CD14-positive monocyte (primary cell): Measurements from ENCODE around the gene DNAJC30. TPM values are rescaled to one million over a fixed set of nuclear protein-coding genes. Genes with fewer than 3 reads are reported as not detected.
A peak's percentile ranks its signal among the peaks of the same experiment; 100 is the strongest.
"Not testable (repeated sequence)": the region's sequence is repeated elsewhere in the genome, so short reads cannot be mapped to it uniquely, and the experiment has no call there.

Experiments used
- DNase-seq, 3 donors: peaks; one replicate each; pipeline ENCODE4 v3.0.0-alpha.2; 2011 to 2022
- H2AFZ ChIP-seq: 2 replicates; pipeline ENCODE4 v1.6.0; 2012; ENCODE audit warnings: mild to moderate bottlenecking, low read depth, low read length, inconsistent platforms; ENCODE audit not compliant: insufficient read depth, poor library complexity, severe bottlenecking
- H3K27ac ChIP-seq, 2 donors: 1 replicate in 1 of 2; 2 replicates in 1 of 2; pipeline ENCODE4 v1.5.1; 2012 to 2013; ENCODE audit warnings: low read length in 2 of 2, control low read depth in 1 of 2, inconsistent platforms in 1 of 2, low read depth in 1 of 2, mild to moderate bottlenecking in 1 of 2
- H3K27me3 ChIP-seq, 2 donors: one replicate each; pipeline versions ENCODE4 v1.6.0 to v1.6.1; 2011 to 2013; ENCODE audit warnings: low read length in 2 of 2; ENCODE audit not compliant: control insufficient read depth in 2 of 2, insufficient read depth in 2 of 2
- H3K36me3 ChIP-seq, 2 donors: replicated peaks in 1 of 2; 1 replicate in 1 of 2; 2 replicates in 1 of 2; pipeline versions ENCODE4 v1.5.1 to v1.6.1; 2012 to 2013; ENCODE audit warnings: low read length in 2 of 2, control low read depth in 1 of 2, inconsistent platforms in 1 of 2, mild to moderate bottlenecking in 1 of 2; ENCODE audit not compliant: insufficient read depth in 2 of 2, control insufficient read depth in 1 of 2
- H3K4me1 ChIP-seq, 2 donors: 1 replicate in 1 of 2; 2 replicates in 1 of 2; pipeline versions ENCODE4 v1.5.1 to v1.6.1; 2012 to 2013; ENCODE audit warnings: low read length in 2 of 2, control low read depth in 1 of 2, inconsistent platforms in 1 of 2, mild to moderate bottlenecking in 1 of 2, moderate library complexity in 1 of 2; ENCODE audit not compliant: insufficient read depth in 2 of 2, control insufficient read depth in 1 of 2
- H3K4me2 ChIP-seq: replicated peaks from 2 replicates; pipeline ENCODE3; 2012; ENCODE audit warnings: low read length, moderate library complexity, mild to moderate bottlenecking; ENCODE audit not compliant: poor library complexity, severe bottlenecking; ENCODE audit errors: extremely low read depth
- H3K4me3 ChIP-seq, 3 experiments: fragments of 200-600 bp in 1 of 3; sonication (generic) in 1 of 3; replicated peaks in 1 of 3; 1 replicate in 2 of 3; 2 replicates in 1 of 3; pipeline ENCODE4 v1.5.1; 2011 to 2013; ENCODE audit warnings: low read length in 3 of 3, mild to moderate bottlenecking in 3 of 3, control low read depth in 2 of 3, low read depth in 2 of 3, inconsistent platforms in 1 of 3, moderate library complexity in 1 of 3
- H3K79me2 ChIP-seq: 2 replicates; pipeline ENCODE4 v1.6.0; 2012; ENCODE audit warnings: mild to moderate bottlenecking, control low read depth, inconsistent platforms, low read length, moderate library complexity; ENCODE audit not compliant: insufficient read depth
- H3K9ac ChIP-seq: 2 replicates; pipeline ENCODE4 v1.6.0; 2017; ENCODE audit warnings: low read length, mild to moderate bottlenecking; ENCODE audit not compliant: insufficient read depth, poor library complexity, severe bottlenecking
- H3K9me3 ChIP-seq, 2 donors: replicated peaks in 1 of 2; 1 replicate in 1 of 2; 2 replicates in 1 of 2; pipeline versions ENCODE4 v1.5.1 to v1.6.1; 2012 to 2013; ENCODE audit warnings: low read length in 2 of 2, control low read depth in 1 of 2; ENCODE audit not compliant: control insufficient read depth in 1 of 2, insufficient read depth in 1 of 2
- H4K20me1 ChIP-seq: 2 replicates; pipeline ENCODE4 v1.6.0; 2012; ENCODE audit warnings: mild to moderate bottlenecking, low read length, control low read depth, moderate library complexity; ENCODE audit not compliant: insufficient read depth
- H3K27ac Mint-ChIP-seq, 7 donors: one replicate each; pipeline ENCODE4 v1.8.0; 2020; ENCODE audit warnings: mild to moderate bottlenecking in 7 of 7, mixed read lengths in 7 of 7, moderate library complexity in 6 of 7, inconsistent platforms in 2 of 7
- H3K27me3 Mint-ChIP-seq, 3 donors: one replicate each; pipeline ENCODE4 v1.8.0; 2021 to 2022; ENCODE audit warnings: low read depth in 3 of 3, mild to moderate bottlenecking in 3 of 3, mixed read lengths in 3 of 3, moderate library complexity in 3 of 3, inconsistent platforms in 1 of 3
- H3K36me3 Mint-ChIP-seq, 2 donors: one replicate each; pipeline ENCODE4 v1.8.0; 2020; ENCODE audit warnings: mixed read lengths in 2 of 2, inconsistent platforms in 1 of 2, mild to moderate bottlenecking in 1 of 2
- H3K4me1 Mint-ChIP-seq: one replicate; pipeline ENCODE4 v1.8.0; 2020; ENCODE audit warnings: mild to moderate bottlenecking, mixed read lengths
- H3K4me3 Mint-ChIP-seq, 2 donors: one replicate each; pipeline ENCODE4 v1.8.0; 2020; ENCODE audit warnings: mild to moderate bottlenecking in 2 of 2, mixed read lengths in 2 of 2, moderate library complexity in 1 of 2
- H3K9me3 Mint-ChIP-seq, 7 donors: one replicate each; pipeline ENCODE4 v1.8.0; 2020 to 2022; ENCODE audit warnings: mixed read lengths in 7 of 7, mild to moderate bottlenecking in 6 of 7, moderate library complexity in 6 of 7, inconsistent platforms in 2 of 7
- WGBS: methylation state at CpG from one replicate; pipeline ENCODE4 v1.1.5; 2013; ENCODE audit warnings: missing lambda C conversion rate; ENCODE audit not compliant: insufficient coverage; 5-methylcytosine and 5-hydroxymethylcytosine counted together
- intact Hi-C, 2 donors: fragments of 100-400 bp; cut with micrococcal nuclease; formaldehyde crosslinking; loops; one replicate each; pipeline versions ENCODE4 v1.15.0 to v1.15.1; 2023
- polyA plus RNA-seq, 3 donors: library from polyadenylated mRNA; depleted of rRNA in 1 of 3; unstranded in 2 of 3; stranded (reverse) in 1 of 3; fragments of 300-500 nt in 2 of 3; fragments of >200 nt in 1 of 3; fragmentation: Illumina TruSeq in 2 of 3; gene quantifications; 1 replicate in 2 of 3; 2 replicates in 1 of 3; pipeline ENCODE4 v1.2.3, GENCODE V29; 2012 to 2021
- TF ChIP-seq, protein P1 (sequence below): fragments of 200-600 bp; IDR thresholded peaks from one replicate; pipeline ENCODE4 v1.8.0; 2022; ENCODE audit warnings: antibody characterized with exemption, mild to moderate bottlenecking

DNAJC30 gene
- polyA plus RNA-seq, 3 donors = 2.4 to 5.2 (median 3.2) TPM

DNA sequence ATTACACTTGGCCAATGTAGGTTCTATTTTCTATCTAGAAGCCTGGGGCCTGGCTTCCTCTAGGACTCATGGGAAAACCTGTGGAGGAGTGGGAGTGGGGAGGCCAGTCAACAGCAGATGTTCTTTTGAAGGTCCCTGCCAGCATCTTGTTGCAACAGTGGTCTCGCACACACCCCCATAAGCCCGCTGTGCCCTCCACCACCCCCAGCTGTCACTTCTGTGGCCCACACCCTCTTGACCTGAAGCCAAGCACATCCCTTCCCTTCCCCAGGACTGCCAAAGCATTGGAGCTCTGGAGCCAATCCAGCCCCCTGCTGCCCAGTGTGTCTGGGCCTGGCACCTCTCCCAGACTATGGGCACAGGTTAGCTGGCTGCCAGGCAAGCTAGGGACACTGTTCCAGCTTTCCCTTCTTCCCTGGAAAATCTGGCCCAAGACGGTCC, 38.1 kb upstream of the DNAJC30 start:
- Histone ChIP-seq H4K20me1 (no peaks in the 10 kb centered on the region), H3K27ac (no peak overlapping the region), H3K4me1 (peaks cover 28 to 35% of the 10 kb centered on the region in 2 donors), H2AFZ (no peak overlapping the region), H3K79me2 (no peaks in the 10 kb centered on the region), H3K36me3 (no peaks in the 10 kb centered on the region), H3K9me3 (peaks cover 0 to 4% of the 10 kb centered on the region in 2 donors), H3K4me2 (no peak overlapping the region), H3K9ac (no peak overlapping the region), H3K27me3 (peaks cover 22 to 79% of the 10 kb centered on the region in 2 donors), H3K4me3 (no peak overlapping the region)
- Mint-ChIP-seq H3K4me3 (peak overlapping the region in 1 of 2 donors; percentile 92), H3K36me3 (peaks cover 6 to 10% of the 10 kb centered on the region in 2 donors), H3K4me1 (peaks cover 29% of the 10 kb centered on the region), H3K27ac (peak overlapping the region in 1 of 7 donors; percentile 85), H3K9me3 (peaks cover 0 to 20% (median 14%) of the 10 kb centered on the region in 7 donors), H3K27me3 (peaks cover 59 to 68% (median 63%) of the 10 kb centered on the region in 3 donors)
- TF ChIP-seq, protein P1, sequence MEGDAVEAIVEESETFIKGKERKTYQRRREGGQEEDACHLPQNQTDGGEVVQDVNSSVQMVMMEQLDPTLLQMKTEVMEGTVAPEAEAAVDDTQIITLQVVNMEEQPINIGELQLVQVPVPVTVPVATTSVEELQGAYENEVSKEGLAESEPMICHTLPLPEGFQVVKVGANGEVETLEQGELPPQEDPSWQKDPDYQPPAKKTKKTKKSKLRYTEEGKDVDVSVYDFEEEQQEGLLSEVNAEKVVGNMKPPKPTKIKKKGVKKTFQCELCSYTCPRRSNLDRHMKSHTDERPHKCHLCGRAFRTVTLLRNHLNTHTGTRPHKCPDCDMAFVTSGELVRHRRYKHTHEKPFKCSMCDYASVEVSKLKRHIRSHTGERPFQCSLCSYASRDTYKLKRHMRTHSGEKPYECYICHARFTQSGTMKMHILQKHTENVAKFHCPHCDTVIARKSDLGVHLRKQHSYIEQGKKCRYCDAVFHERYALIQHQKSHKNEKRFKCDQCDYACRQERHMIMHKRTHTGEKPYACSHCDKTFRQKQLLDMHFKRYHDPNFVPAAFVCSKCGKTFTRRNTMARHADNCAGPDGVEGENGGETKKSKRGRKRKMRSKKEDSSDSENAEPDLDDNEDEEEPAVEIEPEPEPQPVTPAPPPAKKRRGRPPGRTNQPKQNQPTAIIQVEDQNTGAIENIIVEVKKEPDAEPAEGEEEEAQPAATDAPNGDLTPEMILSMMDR = no peak
- intact Hi-C loops = loop anchor here in 1 of 2 donors (5.0 kb wide), 1 partner anchor 54 kb away; the partner anchor contains the start of gene VPS37D
- 83% methylated on average over 3 of the region's 3 CpGs for WGBS
- no peak for DNase-seq

DNA sequence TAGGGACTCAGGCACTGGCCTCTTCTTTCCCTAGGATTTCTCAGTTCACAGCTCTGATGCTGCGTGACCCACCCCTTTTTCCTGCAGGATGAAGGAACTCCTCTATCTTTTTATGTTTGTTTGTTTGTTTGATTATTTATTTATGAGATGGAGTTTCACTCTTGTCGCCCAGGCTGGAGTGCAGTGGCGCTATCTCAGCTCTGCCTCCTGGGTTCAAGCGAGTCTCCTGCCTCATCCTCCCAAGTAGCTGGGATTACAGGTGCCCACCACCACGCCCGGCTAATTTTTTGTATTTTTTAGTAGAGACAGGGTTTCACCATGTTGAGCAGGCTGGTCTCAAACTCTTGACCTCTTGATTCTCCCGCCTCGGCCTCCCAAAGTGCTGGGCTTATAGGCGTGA, 37.2 kb upstream of the DNAJC30 start:
- not testable (repeated sequence) for H3K9ac ChIP-seq, H3K4me3 ChIP-seq, DNase-seq, H3K36me3 ChIP-seq, H3K4me2 ChIP-seq, H4K20me1 ChIP-seq, H3K27ac ChIP-seq, H3K9me3 ChIP-seq, H3K79me2 ChIP-seq, H2AFZ ChIP-seq
- WGBS = 91% methylated on average over 5 of the region's 9 CpGs
- Mint-ChIP-seq H3K9me3 (peaks cover 0 to 20% (median 14%) of the 10 kb centered on the region in 7 donors), H3K27me3 (peaks cover 69 to 78% (median 73%) of the 10 kb centered on the region in 3 donors), H3K4me3 (peak overlapping the region; percentile 76 to 92), H3K36me3 (peaks cover 6 to 18% of the 10 kb centered on the region in 2 donors), H3K4me1 (peaks cover 37% of the 10 kb centered on the region), H3K27ac (peak overlapping the region in 3 of 7 donors; percentile 0 to 57 (median 18))
- intact Hi-C loops = loop anchor here in 1 of 2 donors (5.0 kb wide), 1 partner anchor 53 kb away; the partner anchor contains the start of gene VPS37D
- H3K27me3 ChIP-seq = peaks cover 29 to 81% of the 10 kb centered on the region in 2 donors
- peaks cover 33 to 44% of the 10 kb centered on the region in 2 donors for H3K4me1 ChIP-seq
